ENCODE measurements around the gene NSL1. TPM values are rescaled to one million over a fixed set of nuclear protein-coding genes. Genes with fewer than 3 reads are reported as not detected.

The NSL1 gene
- total RNA-seq, 1 experiment from 2014 or later: 36.4 TPM

- BruUV-seq (replicated peaks): no TSS peak
- ATAC-seq: no peak
- Histone ChIP-seq H3K79me2 (ENCODE audit: insufficient read depth, low read length) (peaks cover 43% of the 10 kb centered on the region), H3K4me1 (ENCODE audit: control insufficient read depth in 1 of 2, insufficient read depth in 2 of 2, low read length in 2 of 2) (peaks cover 12 to 21% of the 10 kb centered on the region in 2 experiments), H3K9ac (ENCODE audit: low read length) (peak overlapping the region; percentile 88), H3K27me3 (ENCODE audit: insufficient read depth, low read length) (no peaks in the 10 kb centered on the region), H3K9me2 (ENCODE audit: insufficient read depth) (no peaks in the 10 kb centered on the region), H3K9me3 (ENCODE audit: control insufficient read depth in 1 of 2, insufficient read depth in 1 of 2, low read depth in 1 of 2, low read length in 2 of 2) (no peaks in the 10 kb centered on the region), H3K4me2 (ENCODE audit: low read length) (peak overlapping the region; percentile 88), H4K20me1 (ENCODE audit: insufficient read depth) (no peaks in the 10 kb centered on the region), H2AFZ (ENCODE audit: low read depth, low read length, poor library complexity, severe bottlenecking) (peak overlapping the region; percentile 96), H3K27ac (ENCODE audit: low read depth, low read length) (peak overlapping the region; percentile 74), H3K4me3 (replicated peaks in 1 of 2; ENCODE audit: low read depth in 1 of 2, low read length in 2 of 2) (peak overlapping the region; percentile 92), H3K36me3 (ENCODE audit: control insufficient read depth in 1 of 2, insufficient read depth in 2 of 2, low read length in 2 of 2) (no peaks in the 10 kb centered on the region)
- DNase-seq (ENCODE audit: low read depth, low spot score): no peak
- CTCF ChIA-PET: interaction anchor here (0.6 kb wide), 1 partner anchor 194 kb away, joined by 3 read pairs; no protein-coding TSS in a partner anchor
- no peak for TF ChIP-seq CBX3 (IDR thresholded peaks at IDR 0.05; ENCODE audit: low read depth)
- RAD21 ChIA-PET (ENCODE audit: low non-redundant PET in 1 of 2, low total read pairs in 2 of 2, uncharacterized antibody in 2 of 2, unreplicated experiment in 2 of 2): no interaction called here
- POLR2A ChIA-PET: no interaction called here
- intact Hi-C loops (cut with micrococcal nuclease): loop anchor here (5.0 kb wide), 1 partner anchor 205 kb away; no protein-coding TSS in a partner anchor
These were observed 875 bp upstream of the NSL1 start for GRCh38 chr1:212792396-212792908.

GRCh38 chr1:212791261-212791675, 309 bp downstream of the NSL1 start:
- no peaks in the 10 kb centered on the region for H3K9me2 ChIP-seq (ENCODE audit: insufficient read depth)
- ChIA-PET CTCF (interaction anchor here (1.6 kb wide), 1 partner anchor 41 kb away, joined by 5 read pairs; no protein-coding TSS in a partner anchor), RAD21 (ENCODE audit: low non-redundant PET in 1 of 2, low total read pairs in 2 of 2, uncharacterized antibody in 2 of 2, unreplicated experiment in 2 of 2) (no interaction called here), POLR2A (interaction anchor here (0.7 to 1.0 kb wide), 2 partner anchors 10 to 15 kb away, joined by 3 read pairs; no protein-coding TSS in a partner anchor)
- H3K4me3 ChIP-seq (replicated peaks in 1 of 2; ENCODE audit: low read depth in 1 of 2, low read length in 2 of 2): peak overlapping the region; percentile 92
- H3K27ac ChIP-seq (ENCODE audit: low read depth, low read length): peak overlapping the region; percentile 74
- DNase-seq (ENCODE audit: low read depth, low spot score) (no peak), ATAC-seq (peak; percentile 78)
- H3K9me3 ChIP-seq (ENCODE audit: control insufficient read depth in 1 of 2, insufficient read depth in 1 of 2, low read depth in 1 of 2, low read length in 2 of 2): no peaks in the 10 kb centered on the region
- H3K4me1 ChIP-seq (ENCODE audit: control insufficient read depth in 1 of 2, insufficient read depth in 2 of 2, low read length in 2 of 2): peaks cover 12 to 21% of the 10 kb centered on the region in 2 experiments
- TSS peak; percentile 89 for BruUV-seq (replicated peaks)
- no peaks in the 10 kb centered on the region; a peak in 1 of 4 replicates for H3K36me3 ChIP-seq (ENCODE audit: control insufficient read depth in 1 of 2, insufficient read depth in 2 of 2, low read length in 2 of 2)
- H3K79me2 ChIP-seq (ENCODE audit: insufficient read depth, low read length): peaks cover 44% of the 10 kb centered on the region
- H3K27me3 ChIP-seq (ENCODE audit: insufficient read depth, low read length): no peaks in the 10 kb centered on the region
- H4K20me1 ChIP-seq (ENCODE audit: insufficient read depth): no peaks in the 10 kb centered on the region
- intact Hi-C loops (cut with micrococcal nuclease): loop anchor here (5.0 kb wide), 1 partner anchor 206 kb away; no protein-coding TSS in a partner anchor
- H2AFZ ChIP-seq (ENCODE audit: low read depth, low read length, poor library complexity, severe bottlenecking): peak overlapping the region; percentile 78
- H3K9ac ChIP-seq (ENCODE audit: low read length): peak overlapping the region; percentile 88
- peak overlapping the region; percentile 88 for H3K4me2 ChIP-seq (ENCODE audit: low read length)
- TF ChIP-seq ZBTB33 (IDR thresholded peaks at IDR 0.05; ENCODE audit: extremely low read depth, insufficient replicate concordance, low read length) (no peak), ATF3 (IDR thresholded peaks at IDR 0.05) (no peak), FOSL1 (IDR thresholded peaks at IDR 0.05; ENCODE audit: low read depth) (no peak), MAX (IDR thresholded peaks at IDR 0.05) (no peak), REST (IDR thresholded peaks at IDR 0.05; ENCODE audit: low read depth) (no peak), YY1 (IDR thresholded peaks at IDR 0.05; ENCODE audit: extremely low read depth, insufficient replicate concordance, low read depth, low read length) (no peak), POLR2AphosphoS5 (IDR thresholded peaks at IDR 0.05; ENCODE audit: low read depth, low read length) (no peak), TCF7L2 (IDR thresholded peaks at IDR 0.05; ENCODE audit: borderline replicate concordance, extremely low read depth, insufficient read depth, insufficient read length) (no peak), ZFX (IDR thresholded peaks at IDR 0.05) (no peak), ZNF274 (IDR thresholded peaks at IDR 0.05; ENCODE audit: low read depth, low read length) (no peak), ELF1 (IDR thresholded peaks at IDR 0.05; ENCODE audit: borderline replicate concordance, low read depth) (no peak; the same call in 1 of the 2 replicates), JUND (IDR thresholded peaks at IDR 0.05) (no peak)
